ENCODE data around the gene SH2D6. TPM values are rescaled to one million over a fixed set of nuclear protein-coding genes. Genes with fewer than 3 reads are reported as not detected.
"Not testable (repeated sequence)": the region's sequence is repeated elsewhere in the genome, so short reads cannot be mapped to it uniquely, and the experiment has no call there.

The SH2D6 gene
- total RNA-seq, 5 donors from 2014 or later (not counting 1 experiment from before 2014, with no cell fraction given): 0.49 to 1.1 (median 0.60) TPM; not detected in 1

DNA sequence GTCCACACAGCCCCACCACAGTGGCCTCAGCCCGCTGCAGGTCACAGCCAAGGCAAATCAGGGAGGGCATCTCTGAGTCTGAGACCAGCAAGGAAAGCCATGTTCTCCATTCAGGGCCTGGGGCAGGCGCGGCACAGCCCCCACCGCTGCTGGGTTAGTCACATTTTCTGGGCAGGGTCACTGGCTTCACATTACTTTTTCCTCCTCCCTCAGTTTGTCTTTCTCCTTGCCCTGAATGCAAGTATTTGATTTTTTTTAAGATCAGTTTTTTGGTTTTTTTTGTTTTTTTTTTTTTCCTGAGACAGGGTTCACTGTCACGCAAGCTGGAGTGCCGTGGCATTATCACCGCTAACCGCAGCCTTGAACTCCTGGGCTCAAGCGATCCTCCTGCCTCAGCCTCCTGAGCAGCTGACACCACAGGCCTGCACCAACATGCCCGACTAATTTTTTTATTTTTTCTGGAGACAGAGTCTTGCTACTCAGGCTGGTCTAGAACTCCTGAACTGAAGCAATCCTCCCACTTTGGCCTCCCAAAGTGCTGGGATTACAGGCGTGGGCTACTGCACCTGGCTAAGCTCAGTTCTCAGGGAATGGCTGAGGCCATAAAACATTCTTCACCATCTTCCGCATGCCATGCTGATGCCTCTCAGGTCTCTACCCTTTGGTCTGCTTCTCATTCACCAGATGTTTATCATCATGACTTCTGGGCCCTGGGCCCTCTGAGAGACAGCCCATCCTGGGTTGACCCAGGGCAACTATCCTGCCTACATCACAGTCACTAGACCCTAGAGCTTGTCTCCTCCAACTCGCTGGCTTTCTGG lies 7.7 kb upstream of the SH2D6 start:
- Mint-ChIP-seq H3K36me3 (no peaks in the 10 kb centered on the region), H3K4me3 (peak overlapping the region in 2 of 3 donors; percentile 53 to 77), H3K9me3 (no peaks in the 10 kb centered on the region), H3K27me3 (peaks cover 3 to 10% of the 10 kb centered on the region in 2 donors), H3K4me1 (peaks cover 52 to 59% (median 53%) of the 10 kb centered on the region in 3 donors), H3K27ac (peak overlapping the region; percentile 83)
- Histone ChIP-seq H3K36me3 (ENCODE audit: control insufficient read depth in 2 of 2, extremely low read depth in 1 of 2, insufficient read depth in 1 of 2, low read length in 1 of 2) (no peaks in the 10 kb centered on the region), H3K4me1 (ENCODE audit: control insufficient read depth in 1 of 2, extremely low read depth in 1 of 2, insufficient read depth in 2 of 2, low read length in 2 of 2) (peaks cover 39 to 65% of the 10 kb centered on the region in 2 experiments), H3K9me3 (no peaks in the 10 kb centered on the region), H3K27me3 (replicated peaks in 1 of 2; ENCODE audit: control insufficient read depth in 2 of 2, extremely low read depth in 1 of 2, insufficient read depth in 2 of 2, low read length in 1 of 2) (peaks cover 0 to 27% of the 10 kb centered on the region in 2 experiments), H3K4me3 (ENCODE audit: control insufficient read depth in 1 of 2, extremely low read depth in 1 of 2, low read length in 1 of 2) (peak overlapping the region in 1 of 2 donors; percentile 42), H3K27ac (ENCODE audit: low read length) (no peak overlapping the region)
- ChIA-PET POLR2A (interaction anchor here in 1 of 2 donors (0.6 kb wide), 2 partner anchors 83 to 265 kb away, joined by 3 read pairs; no protein-coding TSS in a partner anchor), CTCF (no interaction called here)
- WGBS (ENCODE audit: insufficient coverage): 93% methylated on average over 10 of the region's 13 CpGs
- DNase-seq: peak in 1 of 35 experiments; percentile 10
- ATAC-seq (replicated peaks in 1 of 4): no peak

DNA sequence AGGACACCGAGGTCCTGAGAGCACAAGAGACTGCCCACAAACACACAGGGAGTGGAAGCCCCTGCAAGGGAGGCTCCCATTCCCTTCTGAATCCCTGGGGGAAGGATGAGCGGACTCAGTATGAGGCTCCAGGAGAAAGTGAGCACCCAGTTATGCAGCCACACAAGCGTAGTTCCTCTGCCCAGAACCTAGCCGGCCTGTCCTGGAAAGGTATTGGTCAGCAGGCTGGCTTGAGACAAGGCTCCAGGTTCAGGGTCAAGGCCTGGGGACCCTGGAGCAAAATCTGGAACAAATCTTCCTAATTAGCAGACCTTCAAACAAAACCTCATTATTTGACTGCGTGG lies 7.1 kb upstream of the SH2D6 start:
- Histone ChIP-seq H3K27ac (ENCODE audit: low read length) (no peak overlapping the region), H3K4me1 (ENCODE audit: control insufficient read depth in 1 of 2, extremely low read depth in 1 of 2, insufficient read depth in 2 of 2, low read length in 2 of 2) (peaks cover 36 to 59% of the 10 kb centered on the region in 2 experiments), H3K36me3 (ENCODE audit: control insufficient read depth in 2 of 2, extremely low read depth in 1 of 2, insufficient read depth in 1 of 2, low read length in 1 of 2) (no peaks in the 10 kb centered on the region), H3K4me3 (ENCODE audit: control insufficient read depth in 1 of 2, extremely low read depth in 1 of 2, low read length in 1 of 2) (no peak overlapping the region), H3K27me3 (replicated peaks in 1 of 2; ENCODE audit: control insufficient read depth in 2 of 2, extremely low read depth in 1 of 2, insufficient read depth in 2 of 2, low read length in 1 of 2) (peaks cover 0 to 27% of the 10 kb centered on the region in 2 experiments), H3K9me3 (no peaks in the 10 kb centered on the region)
- Mint-ChIP-seq H3K9me3 (no peaks in the 10 kb centered on the region), H3K4me1 (peaks cover 46 to 53% (median 47%) of the 10 kb centered on the region in 3 donors), H3K27ac (peak overlapping the region in 1 of 2 donors; percentile 23), H3K27me3 (peaks cover 3 to 10% of the 10 kb centered on the region in 2 donors), H3K36me3 (no peaks in the 10 kb centered on the region), H3K4me3 (peak overlapping the region in 2 of 3 donors; percentile 53 to 77)
- WGBS (ENCODE audit: insufficient coverage): 100% methylated on average over 3 of the region's 5 CpGs
- CTCF ChIA-PET: no interaction called here
- DNase-seq (no peak), ATAC-seq (replicated peaks in 1 of 4) (no peak)
- POLR2A ChIA-PET: interaction anchor here in 1 of 2 donors (0.6 kb wide), 1 partner anchor 83 kb away, joined by 3 read pairs; no protein-coding TSS in a partner anchor

- Mint-ChIP-seq H3K27me3 (peaks cover 3 to 10% of the 10 kb centered on the region in 2 donors), H3K9me3 (no peaks in the 10 kb centered on the region), H3K4me1 (peaks cover 33 to 40% (median 37%) of the 10 kb centered on the region in 3 donors), H3K4me3 (peak overlapping the region; percentile 62 to 79 (median 77)), H3K27ac (peak overlapping the region in 1 of 2 donors; percentile 23), H3K36me3 (no peaks in the 10 kb centered on the region)
- peaks cover 34 to 49% of the 10 kb centered on the region in 2 experiments for H3K4me1 ChIP-seq (ENCODE audit: control insufficient read depth in 1 of 2, extremely low read depth in 1 of 2, insufficient read depth in 2 of 2, low read length in 2 of 2)
- ATAC-seq (replicated peaks in 1 of 4) (peak; percentile 16 to 39 (median 30)), DNase-seq (peak in 7 of 35 experiments; percentile 15 to 54 (median 40))
- CTCF ChIA-PET: interaction anchor here in 1 of 2 donors (0.6 kb wide), 1 partner anchor 167 kb away, joined by 4 read pairs; no protein-coding TSS in a partner anchor
- WGBS (ENCODE audit: insufficient coverage): 24% methylated on average over 36 of the region's 44 CpGs
- H3K27ac ChIP-seq (ENCODE audit: low read length): no peak overlapping the region
- POLR2A ChIA-PET: interaction anchor here in 1 of 2 donors (0.6 kb wide), 1 partner anchor 784 kb away, joined by 4 read pairs; no protein-coding TSS in a partner anchor
- peaks cover 0 to 27% of the 10 kb centered on the region in 2 experiments for H3K27me3 ChIP-seq (replicated peaks in 1 of 2; ENCODE audit: control insufficient read depth in 2 of 2, extremely low read depth in 1 of 2, insufficient read depth in 2 of 2, low read length in 1 of 2)
- no peaks in the 10 kb centered on the region for H3K9me3 ChIP-seq
- H3K36me3 ChIP-seq (ENCODE audit: control insufficient read depth in 2 of 2, extremely low read depth in 1 of 2, insufficient read depth in 1 of 2, low read length in 1 of 2): no peaks in the 10 kb centered on the region
- peak overlapping the region; percentile 12 to 48 for H3K4me3 ChIP-seq (ENCODE audit: control insufficient read depth in 1 of 2, extremely low read depth in 1 of 2, low read length in 1 of 2)
These were observed 4.7 kb upstream of the SH2D6 start for GRCh38 chr2:85413592-85414420.

- H3K36me3 ChIP-seq (ENCODE audit: control insufficient read depth in 2 of 2, extremely low read depth in 1 of 2, insufficient read depth in 1 of 2, low read length in 1 of 2); H3K27ac Mint-ChIP-seq; DNase-seq; H3K4me3 Mint-ChIP-seq; H3K36me3 Mint-ChIP-seq; H3K4me3 ChIP-seq (ENCODE audit: control insufficient read depth in 1 of 2, extremely low read depth in 1 of 2, low read length in 1 of 2); CTCF ChIA-PET; ATAC-seq (replicated peaks in 1 of 4); H3K9me3 ChIP-seq; H3K9me3 Mint-ChIP-seq; H3K27me3 Mint-ChIP-seq; H3K27ac ChIP-seq (ENCODE audit: low read length): not testable (repeated sequence)
- H3K4me1 Mint-ChIP-seq: peaks cover 33 to 40% (median 37%) of the 10 kb centered on the region in 3 donors
- peaks cover 0 to 27% of the 10 kb centered on the region in 2 experiments for H3K27me3 ChIP-seq (replicated peaks in 1 of 2; ENCODE audit: control insufficient read depth in 2 of 2, extremely low read depth in 1 of 2, insufficient read depth in 2 of 2, low read length in 1 of 2)
- 100% methylated on average over 2 of the region's 5 CpGs for WGBS (ENCODE audit: insufficient coverage)
- POLR2A ChIA-PET: interaction anchor here in 1 of 2 donors (0.6 kb wide), 1 partner anchor 57 kb away, joined by 3 read pairs; no protein-coding TSS in a partner anchor
- peaks cover 29 to 49% of the 10 kb centered on the region in 2 experiments for H3K4me1 ChIP-seq (ENCODE audit: control insufficient read depth in 1 of 2, extremely low read depth in 1 of 2, insufficient read depth in 2 of 2, low read length in 2 of 2)
These were observed 4.1 kb upstream of the SH2D6 start for GRCh38 chr2:85414421-85414759.

DNA sequence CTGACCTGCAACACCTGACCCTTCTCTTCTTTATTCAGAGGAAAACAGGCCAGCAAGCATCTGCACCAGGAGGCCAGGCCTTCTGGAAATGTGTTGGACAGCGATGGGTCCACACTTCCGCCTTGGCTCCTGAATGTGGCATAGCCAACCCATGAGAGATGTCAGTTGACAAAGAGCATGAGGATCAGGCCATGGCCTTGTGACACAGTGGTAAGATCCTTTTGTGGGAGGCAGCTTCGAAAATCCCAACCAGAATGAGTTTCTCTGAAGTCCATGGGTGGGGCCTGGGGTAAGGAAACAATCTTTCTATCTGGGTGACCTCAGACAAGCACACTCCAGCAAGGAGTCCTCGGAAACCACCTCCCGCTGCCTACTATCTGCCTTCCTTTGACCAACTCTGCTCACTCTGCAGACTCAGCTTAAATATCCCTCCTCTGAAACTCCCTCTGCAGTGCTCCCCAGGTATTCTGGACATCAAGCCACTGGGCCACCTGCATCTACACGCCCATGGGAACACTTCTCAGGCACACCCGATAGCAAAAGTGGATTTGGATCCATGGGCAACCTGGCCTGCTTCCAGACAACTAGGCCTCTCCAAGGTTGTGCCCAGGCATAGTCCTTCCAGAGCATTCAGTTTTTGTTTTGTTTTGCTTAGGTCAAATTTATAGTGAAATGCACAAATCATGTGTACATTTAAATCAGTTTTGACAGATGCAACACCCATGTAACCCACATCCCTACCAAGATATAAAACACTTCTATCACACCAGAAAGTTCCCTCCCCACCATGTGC lies 3.6 kb upstream of the SH2D6 start:
- H3K27me3 ChIP-seq (replicated peaks in 1 of 2; ENCODE audit: control insufficient read depth in 2 of 2, extremely low read depth in 1 of 2, insufficient read depth in 2 of 2, low read length in 1 of 2): peaks cover 0 to 27% of the 10 kb centered on the region in 2 experiments

More for the DNA sequence above, 3.6 kb upstream of the SH2D6 start:
- WGBS (ENCODE audit: insufficient coverage): 100% methylated on average over 4 of the region's 7 CpGs
- H3K36me3 Mint-ChIP-seq: no peaks in the 10 kb centered on the region
- peaks cover 3 to 10% of the 10 kb centered on the region in 2 donors for H3K27me3 Mint-ChIP-seq
- no peak overlapping the region for H3K4me3 ChIP-seq (ENCODE audit: control insufficient read depth in 1 of 2, extremely low read depth in 1 of 2, low read length in 1 of 2)
- peaks cover 33 to 40% (median 37%) of the 10 kb centered on the region in 3 donors for H3K4me1 Mint-ChIP-seq
- no peak overlapping the region for H3K27ac ChIP-seq (ENCODE audit: low read length)
- ChIA-PET CTCF (interaction anchor here in 1 of 2 donors (0.8 kb wide), 1 partner anchor 130 kb away, joined by 3 read pairs; no protein-coding TSS in a partner anchor), POLR2A (interaction anchor here in 1 of 2 donors (0.6 kb wide), 1 partner anchor 57 kb away, joined by 3 read pairs; no protein-coding TSS in a partner anchor)
- ATAC-seq (replicated peaks in 1 of 4) (no peak), DNase-seq (no peak)
- H3K9me3 ChIP-seq: no peaks in the 10 kb centered on the region
- H3K4me1 ChIP-seq (ENCODE audit: control insufficient read depth in 1 of 2, extremely low read depth in 1 of 2, insufficient read depth in 2 of 2, low read length in 2 of 2): peaks cover 28 to 47% of the 10 kb centered on the region in 2 experiments
- H3K36me3 ChIP-seq (ENCODE audit: control insufficient read depth in 2 of 2, extremely low read depth in 1 of 2, insufficient read depth in 1 of 2, low read length in 1 of 2): no peaks in the 10 kb centered on the region
- H3K27ac Mint-ChIP-seq: no peak overlapping the region
- peak overlapping the region in 1 of 3 donors; percentile 40 for H3K4me3 Mint-ChIP-seq
- H3K9me3 Mint-ChIP-seq: no peaks in the 10 kb centered on the region

All from T-cell (primary cell).